HG03108 (cell line): ENCODE results near the gene FADS1.

Source experiments
- ATAC-seq: cut with Tn5 transposase; IDR thresholded peaks from one replicate; pipeline ENCODE4 v1.9.1; 2021; ENCODE audit warnings: moderate library complexity; ENCODE audit not compliant: unreplicated experiment

FADS1 gene

GRCh38 chr11:61763930-61764605, 52.7 kb downstream of the FADS1 start:
- ATAC-seq, result no peak

GRCh38 chr11:61762798-61763197, 54.0 kb downstream of the FADS1 start:
- ATAC-seq, result no peak

GRCh38 chr11:61762223-61762615, 54.6 kb downstream of the FADS1 start:
- no peak for ATAC-seq

- ATAC-seq, result no peak
These were observed 55.2 kb downstream of the FADS1 start for GRCh38 chr11:61761440-61762222.

- ATAC-seq, result no peak
These were observed 55.9 kb downstream of the FADS1 start for GRCh38 chr11:61760946-61761345.

GRCh38 chr11:61757213-61757862, 59.5 kb downstream of the FADS1 start:
- no peak for ATAC-seq

GRCh38 chr11:61756452-61757212, 60.2 kb downstream of the FADS1 start:
- ATAC-seq, result peak; percentile 52

GRCh38 chr11:61756147-61756451, 60.7 kb downstream of the FADS1 start:
- ATAC-seq, result no peak

GRCh38 chr11:61754534-61755482, 62.0 kb downstream of the FADS1 start:
- no peak for ATAC-seq

- ATAC-seq, result no peak
These were observed 63.1 kb downstream of the FADS1 start for GRCh38 chr11:61753672-61754071.

GRCh38 chr11:61752925-61753521, 63.8 kb downstream of the FADS1 start:
- ATAC-seq, result no peak

- no peak for ATAC-seq
These were observed 64.5 kb downstream of the FADS1 start, which contains the start of gene MYRF for GRCh38 chr11:61752117-61752924. Gene MYRF (plus strand): TSS chr11:61752636. CDS start chr11:61752745, 109 bp downstream.

- no peak for ATAC-seq
These were observed 65.4 kb downstream of the FADS1 start for GRCh38 chr11:61751384-61751783.

- no peak for ATAC-seq
These were observed 66.1 kb downstream of the FADS1 start for GRCh38 chr11:61750631-61751273.
